Measurements from ENCODE around the gene FBXW8.

The FBXW8 gene

DNA sequence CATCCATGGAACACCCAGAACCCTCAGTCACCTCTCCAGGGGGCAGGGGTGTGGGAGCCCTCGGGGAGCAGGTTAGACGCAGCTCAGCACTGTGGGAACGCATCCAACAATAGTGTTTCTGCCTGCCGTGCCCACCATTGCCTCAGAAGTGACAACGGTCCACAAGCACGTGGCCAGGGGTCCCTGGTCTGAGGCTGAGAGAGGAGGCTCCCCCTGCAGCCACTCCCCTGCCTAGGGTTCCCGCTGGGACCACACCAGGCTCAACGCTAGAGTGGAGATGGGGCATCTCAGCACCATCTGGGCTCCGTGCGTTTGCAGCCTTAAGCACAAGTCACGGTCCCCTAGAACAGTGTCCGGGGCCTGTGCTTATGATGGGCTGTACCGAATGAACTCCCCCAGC lies 125.8 kb downstream of the FBXW8 start:
- TF ChIP-seq, protein P1, sequence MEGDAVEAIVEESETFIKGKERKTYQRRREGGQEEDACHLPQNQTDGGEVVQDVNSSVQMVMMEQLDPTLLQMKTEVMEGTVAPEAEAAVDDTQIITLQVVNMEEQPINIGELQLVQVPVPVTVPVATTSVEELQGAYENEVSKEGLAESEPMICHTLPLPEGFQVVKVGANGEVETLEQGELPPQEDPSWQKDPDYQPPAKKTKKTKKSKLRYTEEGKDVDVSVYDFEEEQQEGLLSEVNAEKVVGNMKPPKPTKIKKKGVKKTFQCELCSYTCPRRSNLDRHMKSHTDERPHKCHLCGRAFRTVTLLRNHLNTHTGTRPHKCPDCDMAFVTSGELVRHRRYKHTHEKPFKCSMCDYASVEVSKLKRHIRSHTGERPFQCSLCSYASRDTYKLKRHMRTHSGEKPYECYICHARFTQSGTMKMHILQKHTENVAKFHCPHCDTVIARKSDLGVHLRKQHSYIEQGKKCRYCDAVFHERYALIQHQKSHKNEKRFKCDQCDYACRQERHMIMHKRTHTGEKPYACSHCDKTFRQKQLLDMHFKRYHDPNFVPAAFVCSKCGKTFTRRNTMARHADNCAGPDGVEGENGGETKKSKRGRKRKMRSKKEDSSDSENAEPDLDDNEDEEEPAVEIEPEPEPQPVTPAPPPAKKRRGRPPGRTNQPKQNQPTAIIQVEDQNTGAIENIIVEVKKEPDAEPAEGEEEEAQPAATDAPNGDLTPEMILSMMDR (IDR thresholded peaks at IDR 0.05; ENCODE audit: low read length): no peak
- no peaks in the 10 kb centered on the region for H4K20me1 ChIP-seq (ENCODE audit: insufficient read depth, low read length)
- no peak for DNase-seq
- H3K4me3 ChIP-seq (ENCODE audit: low read length): no peak overlapping the region
- no peaks in the 10 kb centered on the region for H3K79me2 ChIP-seq (ENCODE audit: low read length)
- H3K4me2 ChIP-seq (ENCODE audit: low read depth, low read length): no peak overlapping the region
- H2AFZ ChIP-seq (ENCODE audit: low read length): no peak overlapping the region
- no peaks in the 10 kb centered on the region for H3K36me3 ChIP-seq (replicated peaks; ENCODE audit: insufficient read depth, low read length)
- H3K9me2 ChIP-seq (replicated peaks; ENCODE audit: insufficient read depth, low read length): no peaks in the 10 kb centered on the region
- H3F3A ChIP-seq (ENCODE audit: insufficient read depth, low read length): no peaks in the 10 kb centered on the region
- H3K9ac ChIP-seq (ENCODE audit: low read length): no peak overlapping the region
- H3K9me3 ChIP-seq (replicated peaks; ENCODE audit: insufficient read depth, low read length): no peaks in the 10 kb centered on the region
- H3K27me3 ChIP-seq (replicated peaks; ENCODE audit: insufficient read depth, low read length): no peaks in the 10 kb centered on the region
- no peaks in the 10 kb centered on the region for H3K4me1 ChIP-seq (ENCODE audit: low read length)
- H3K27ac ChIP-seq (ENCODE audit: low read length): no peak overlapping the region

DNA sequence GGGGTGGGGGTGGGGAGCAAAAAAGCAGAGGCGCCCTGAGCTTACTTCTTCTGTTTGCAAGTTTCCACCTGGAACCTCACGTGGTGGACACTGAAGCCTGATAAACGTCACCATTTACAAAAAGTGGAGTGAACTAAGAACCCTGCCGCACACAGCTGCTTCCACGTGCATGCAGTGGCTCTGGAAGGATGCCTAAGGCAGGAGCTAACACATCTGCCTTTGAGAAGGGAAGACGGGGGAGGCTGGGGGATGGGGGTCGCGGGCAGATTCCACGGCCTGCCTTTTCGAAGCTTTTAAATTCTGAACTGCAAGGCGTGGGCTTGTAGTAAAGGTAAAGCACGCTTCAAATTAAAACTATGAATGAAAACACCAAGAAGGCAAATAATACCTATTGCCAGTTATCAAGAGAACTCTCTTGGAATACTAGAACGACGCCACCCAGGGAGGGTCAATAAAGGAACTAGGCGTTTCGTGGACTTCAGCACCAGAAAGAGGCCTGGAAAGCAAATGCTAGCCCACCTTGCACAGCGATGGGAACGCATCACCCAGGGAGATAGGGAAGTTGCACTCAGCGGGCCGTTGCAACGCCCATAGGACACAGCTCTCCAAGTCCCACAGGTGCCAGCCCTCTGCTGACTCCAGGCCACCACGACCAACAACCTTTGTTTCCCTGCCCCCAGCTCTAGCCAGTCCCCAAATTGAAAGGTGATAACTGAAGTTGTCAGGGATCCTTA lies 126.7 kb downstream of the FBXW8 start:
- DNase-seq: no peak
- Histone ChIP-seq H2AFZ (ENCODE audit: low read length) (no peak overlapping the region), H3K9me3 (replicated peaks; ENCODE audit: insufficient read depth, low read length) (no peaks in the 10 kb centered on the region), H3K4me3 (ENCODE audit: low read length) (no peak overlapping the region), H3K27ac (ENCODE audit: low read length) (no peak overlapping the region), H3F3A (ENCODE audit: insufficient read depth, low read length) (no peaks in the 10 kb centered on the region), H3K79me2 (ENCODE audit: low read length) (no peaks in the 10 kb centered on the region), H3K4me2 (ENCODE audit: low read depth, low read length) (no peak overlapping the region), H3K4me1 (ENCODE audit: low read length) (no peaks in the 10 kb centered on the region), H3K9ac (ENCODE audit: low read length) (no peak overlapping the region), H3K27me3 (replicated peaks; ENCODE audit: insufficient read depth, low read length) (no peaks in the 10 kb centered on the region), H3K9me2 (replicated peaks; ENCODE audit: insufficient read depth, low read length) (no peaks in the 10 kb centered on the region), H3K36me3 (replicated peaks; ENCODE audit: insufficient read depth, low read length) (no peaks in the 10 kb centered on the region), H4K20me1 (ENCODE audit: insufficient read depth, low read length) (no peaks in the 10 kb centered on the region)
- TF ChIP-seq EZH2phosphoT487 (IDR thresholded peaks at IDR 0.05; ENCODE audit: low read length) (no peak), EZH2 (optimal IDR thresholded peaks at IDR 0.05; ENCODE audit: low read depth, low read length) (no peak)
- TF ChIP-seq, protein P1 (IDR thresholded peaks at IDR 0.05; ENCODE audit: low read length): no peak

GRCh38 chr12:117038023-117038680 lies 127.4 kb downstream of the FBXW8 start:
- no peak overlapping the region for H3K4me3 ChIP-seq (ENCODE audit: low read length)
- H4K20me1 ChIP-seq (ENCODE audit: insufficient read depth, low read length): no peaks in the 10 kb centered on the region
- no peak for DNase-seq
- no peaks in the 10 kb centered on the region for H3F3A ChIP-seq (ENCODE audit: insufficient read depth, low read length)
- no peaks in the 10 kb centered on the region for H3K36me3 ChIP-seq (replicated peaks; ENCODE audit: insufficient read depth, low read length)
- H3K79me2 ChIP-seq (ENCODE audit: low read length): no peaks in the 10 kb centered on the region
- no peak overlapping the region for H2AFZ ChIP-seq (ENCODE audit: low read length)
- H3K9ac ChIP-seq (ENCODE audit: low read length): no peak overlapping the region
- no peaks in the 10 kb centered on the region for H3K9me3 ChIP-seq (replicated peaks; ENCODE audit: insufficient read depth, low read length)
- H3K27ac ChIP-seq (ENCODE audit: low read length): no peak overlapping the region
- no peaks in the 10 kb centered on the region for H3K4me1 ChIP-seq (ENCODE audit: low read length)
- H3K9me2 ChIP-seq (replicated peaks; ENCODE audit: insufficient read depth, low read length): no peaks in the 10 kb centered on the region
- H3K4me2 ChIP-seq (ENCODE audit: low read depth, low read length): no peak overlapping the region
- TF ChIP-seq EZH2phosphoT487 (IDR thresholded peaks at IDR 0.05; ENCODE audit: low read length): no peak
- no peak for TF ChIP-seq EZH2 (optimal IDR thresholded peaks at IDR 0.05; ENCODE audit: low read depth, low read length)
- TF ChIP-seq, protein P1 (IDR thresholded peaks at IDR 0.05; ENCODE audit: low read length): no peak
- H3K27me3 ChIP-seq (replicated peaks; ENCODE audit: insufficient read depth, low read length): no peaks in the 10 kb centered on the region

Data from MM.1S (cell line).